Hypothalamus (tissue), 51 donors: ENCODE results near the gene NBEA.

Source experiments
- DNase-seq, 51 donors: peaks; one replicate each; lab custom pipeline; 2025; lab: John Stamatoyannopoulos, UW

NBEA gene

DNA sequence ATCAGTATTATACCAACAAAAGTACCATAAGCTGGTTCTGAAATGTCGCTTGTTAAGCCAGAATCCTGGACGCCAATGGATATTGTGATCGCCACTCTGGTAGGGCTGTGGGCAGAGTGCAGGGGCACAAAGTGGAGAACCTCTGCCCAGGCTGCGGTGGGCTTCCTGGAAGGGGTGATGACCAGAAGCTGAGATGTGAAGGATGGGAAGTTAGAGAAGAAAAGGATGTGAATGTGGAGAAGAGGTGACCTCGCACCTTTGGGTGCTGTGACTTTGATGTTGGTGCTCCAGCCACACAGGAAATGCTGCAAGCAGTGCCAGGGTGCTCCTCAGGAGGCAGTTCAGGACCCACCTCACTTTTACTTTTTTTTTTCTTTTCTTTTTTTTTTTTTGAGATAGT lies 742.4 kb downstream of the NBEA start:
- DNase-seq: no peak

DNA sequence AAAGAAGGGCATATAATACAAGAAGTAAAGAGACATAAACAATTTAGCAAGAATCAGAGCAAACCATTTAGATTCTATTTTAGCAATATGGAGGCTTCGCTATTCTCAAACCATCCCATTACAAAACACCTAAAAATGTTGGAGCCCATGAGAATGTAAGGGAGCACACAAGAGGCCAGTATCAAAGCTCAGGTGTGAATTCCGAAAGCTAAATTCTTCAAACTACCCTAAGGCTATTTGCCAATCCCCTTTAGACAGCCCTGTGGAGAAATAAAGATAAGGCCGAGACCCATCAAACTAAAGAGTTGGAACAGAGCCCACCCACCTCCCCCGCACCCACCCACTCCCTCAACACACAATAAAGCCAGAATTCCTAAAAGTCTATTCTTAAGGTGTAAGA lies 745.3 kb downstream of the NBEA start:
- DNase-seq: no peak

DNA sequence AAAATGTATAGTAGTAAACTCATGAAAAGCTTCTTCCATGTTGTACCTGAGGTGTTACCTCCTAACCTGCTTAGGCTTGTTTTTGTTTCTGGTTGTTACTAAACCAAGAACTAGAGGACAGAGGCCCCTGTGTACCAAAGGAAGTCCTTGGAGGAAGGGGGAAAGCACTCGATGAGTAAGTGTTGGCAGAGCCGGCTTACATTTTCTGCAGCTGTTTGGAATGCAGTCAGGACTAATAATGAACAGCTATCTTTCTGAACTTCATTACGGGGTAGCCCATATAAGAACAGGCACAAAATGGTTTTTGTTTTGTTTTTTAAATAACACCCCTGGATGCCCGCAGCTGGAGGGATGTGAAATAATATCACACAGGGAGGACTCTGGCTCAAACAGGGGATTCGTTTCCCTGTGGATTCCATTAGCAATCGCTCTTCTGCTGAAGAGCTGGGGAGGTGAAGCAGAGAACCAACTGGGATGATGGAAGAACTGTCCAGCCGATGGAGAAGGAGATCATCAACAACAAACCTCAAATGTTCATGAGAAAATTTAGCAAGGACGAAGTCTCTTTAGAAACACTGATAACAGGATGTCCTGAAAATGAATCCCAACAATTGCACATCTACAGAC lies 748.6 kb downstream of the NBEA start:
- DNase-seq: no peak

DNA sequence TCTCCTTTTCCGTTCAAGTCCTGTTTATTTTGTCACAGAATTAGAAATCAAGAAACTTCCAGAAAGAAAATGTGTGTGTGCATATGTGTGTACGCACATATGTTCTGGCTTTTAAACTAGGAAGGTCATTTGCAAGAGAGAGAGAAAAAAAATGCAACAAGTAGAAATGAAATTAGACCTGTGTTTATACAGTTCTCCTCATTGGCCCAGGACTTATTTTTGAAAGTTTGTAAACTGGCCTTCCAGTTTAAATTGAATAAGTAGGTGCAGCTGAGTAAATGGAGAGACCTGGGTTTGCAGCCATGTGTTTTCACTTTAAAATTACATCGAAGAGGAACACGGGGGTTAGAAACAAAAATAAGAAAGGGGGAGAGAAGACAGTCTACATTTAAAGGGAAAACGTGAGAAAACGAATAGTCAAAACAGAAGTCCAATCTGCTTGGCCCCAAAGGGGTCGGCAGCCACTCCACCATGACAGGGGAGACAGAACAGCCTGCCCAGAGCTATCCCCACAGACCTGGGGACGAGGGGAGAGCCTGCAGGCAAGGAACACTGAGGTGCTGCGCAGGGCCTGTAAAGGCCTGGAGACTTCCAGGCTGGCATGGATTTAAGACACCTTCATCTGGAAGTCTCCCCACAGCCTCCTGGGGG lies 751.2 kb downstream of the NBEA start:
- DNase-seq: no peak

DNA sequence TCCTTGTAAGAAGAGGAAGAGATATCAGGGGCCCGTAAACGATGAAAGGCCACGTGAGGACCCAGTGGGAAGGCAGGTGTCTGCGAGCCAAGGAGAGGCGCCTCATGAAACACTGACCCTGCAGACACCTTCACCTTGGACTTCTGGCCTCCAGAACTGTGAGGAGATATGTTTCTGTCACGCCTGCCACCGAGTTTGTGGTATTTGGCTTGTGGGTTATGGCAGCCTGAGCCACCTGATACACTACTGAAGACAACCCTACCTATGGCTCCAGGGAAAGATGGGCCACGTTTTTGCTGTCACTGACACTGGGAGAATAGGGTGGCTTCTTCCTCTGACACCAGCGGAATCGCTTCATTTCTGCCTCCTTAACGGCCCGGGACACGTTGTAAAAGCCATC lies 752.0 kb downstream of the NBEA start:
- no peak for DNase-seq

DNA sequence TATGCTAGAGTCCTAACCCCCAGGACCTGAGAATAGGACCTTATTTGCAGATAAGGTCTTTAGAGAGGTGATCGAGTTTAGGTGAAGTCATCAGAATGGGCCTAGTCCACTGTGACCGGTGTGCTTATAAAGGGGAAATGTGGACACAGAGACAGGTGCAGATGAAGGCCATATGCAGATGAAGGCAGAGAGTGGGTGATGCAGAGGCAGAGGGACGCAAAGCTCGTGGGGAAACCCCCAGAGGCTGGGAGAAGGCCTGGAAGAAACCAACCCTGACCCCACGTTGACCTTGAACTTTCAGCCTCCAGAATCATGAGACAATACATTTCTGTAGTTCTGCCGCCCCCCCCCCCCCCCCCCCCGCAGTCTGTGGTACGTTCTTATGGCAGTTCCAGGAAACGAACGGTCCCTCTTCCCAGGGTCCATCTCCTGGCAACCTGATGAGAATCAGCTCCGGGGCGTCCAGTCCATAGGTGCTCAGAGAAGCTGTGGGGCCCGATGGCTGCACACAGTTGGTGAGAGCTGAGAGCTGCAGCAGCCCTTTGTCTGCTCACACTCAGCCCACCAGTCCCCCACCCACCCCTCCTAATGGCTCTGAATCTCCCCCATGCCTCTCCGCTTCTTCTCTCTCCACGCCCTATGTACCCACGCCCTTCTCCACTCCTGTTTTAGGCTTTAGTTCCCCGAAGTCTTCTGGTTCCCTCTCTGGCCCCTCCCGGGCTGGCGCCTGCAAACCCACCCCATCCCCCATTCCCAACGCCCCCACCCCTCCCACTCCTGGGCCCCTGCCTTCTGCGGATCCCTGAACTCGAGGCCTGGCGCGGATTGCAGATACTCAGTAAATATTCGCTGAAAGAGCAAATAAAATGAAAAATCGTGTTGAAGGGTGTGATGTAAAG lies 752.7 kb downstream of the NBEA start:
- DNase-seq: no peak

DNA sequence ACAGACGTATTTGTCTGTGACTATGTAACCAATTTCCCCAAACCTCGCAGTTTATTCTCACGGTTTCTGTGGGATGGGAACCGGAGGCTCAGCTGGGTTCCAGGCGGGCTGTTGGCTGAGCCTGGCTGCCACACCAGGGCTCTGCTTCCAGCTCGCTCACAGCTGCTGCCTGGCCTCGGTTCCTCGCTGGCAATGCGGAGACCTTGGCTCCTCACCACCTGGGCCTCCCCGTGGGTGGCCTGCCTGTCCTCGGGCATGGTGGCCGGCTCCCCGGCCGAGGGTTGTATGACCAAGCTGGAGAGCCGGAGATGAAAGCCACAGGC lies 753.3 kb downstream of the NBEA start:
- no peak for DNase-seq

DNA sequence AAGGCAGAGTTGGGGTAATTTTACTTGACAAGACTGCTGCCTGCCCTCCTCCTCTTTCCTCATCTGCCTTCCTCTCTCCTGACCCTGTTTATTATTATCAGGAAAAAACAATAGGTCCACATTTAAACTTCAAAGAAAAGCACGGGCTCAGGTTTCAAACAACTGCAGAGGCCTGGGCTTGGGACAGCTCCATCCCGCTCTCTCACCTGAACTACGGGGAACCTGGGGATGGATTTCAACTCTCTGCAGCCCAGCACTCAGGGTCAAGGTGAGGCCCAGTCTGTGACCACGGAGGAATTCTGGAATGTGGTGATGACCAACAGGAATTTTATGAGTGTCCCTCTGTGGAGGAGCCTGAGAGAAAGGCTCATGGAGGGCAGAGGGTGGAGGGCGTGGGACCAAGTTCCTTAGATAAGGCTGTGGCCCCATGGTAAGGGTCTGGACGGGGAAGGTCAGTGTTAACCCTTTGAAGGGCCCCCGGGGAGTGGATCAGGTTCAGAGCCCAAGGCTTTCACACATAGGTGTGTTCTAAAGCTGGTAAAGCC lies 755.2 kb downstream of the NBEA start:
- DNase-seq: no peak

DNA sequence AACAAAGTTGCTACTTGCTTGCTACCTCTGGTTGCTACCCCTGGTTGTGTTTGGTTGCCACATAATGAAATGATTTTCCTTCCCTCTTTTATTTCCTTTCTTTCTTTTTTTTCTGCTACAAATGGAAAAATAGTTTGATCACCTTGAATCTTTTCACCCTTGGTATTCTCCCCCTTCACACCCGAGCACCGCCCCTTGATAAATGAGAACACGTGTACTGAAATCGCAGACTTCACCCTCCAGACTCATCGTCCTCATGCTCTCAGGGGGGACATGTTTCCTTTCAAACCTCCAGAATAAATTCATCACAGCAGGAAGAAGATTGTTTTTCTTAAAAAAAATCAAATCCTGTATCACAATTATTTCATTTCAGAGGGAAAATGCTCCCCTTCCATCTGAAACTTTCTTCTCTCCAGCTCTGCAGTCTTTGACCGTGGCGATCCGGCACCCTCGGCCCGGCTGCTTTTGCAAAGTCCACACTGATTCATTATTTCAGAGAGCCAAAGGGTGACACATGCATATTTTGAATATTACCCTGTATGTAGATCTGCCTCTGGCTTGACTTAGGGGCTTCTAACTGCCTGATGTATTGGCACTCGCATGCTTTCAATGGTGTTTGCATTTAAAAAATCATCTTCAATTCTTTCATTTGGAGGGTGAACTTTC lies 757.0 kb downstream of the NBEA start:
- no peak for DNase-seq

DNA sequence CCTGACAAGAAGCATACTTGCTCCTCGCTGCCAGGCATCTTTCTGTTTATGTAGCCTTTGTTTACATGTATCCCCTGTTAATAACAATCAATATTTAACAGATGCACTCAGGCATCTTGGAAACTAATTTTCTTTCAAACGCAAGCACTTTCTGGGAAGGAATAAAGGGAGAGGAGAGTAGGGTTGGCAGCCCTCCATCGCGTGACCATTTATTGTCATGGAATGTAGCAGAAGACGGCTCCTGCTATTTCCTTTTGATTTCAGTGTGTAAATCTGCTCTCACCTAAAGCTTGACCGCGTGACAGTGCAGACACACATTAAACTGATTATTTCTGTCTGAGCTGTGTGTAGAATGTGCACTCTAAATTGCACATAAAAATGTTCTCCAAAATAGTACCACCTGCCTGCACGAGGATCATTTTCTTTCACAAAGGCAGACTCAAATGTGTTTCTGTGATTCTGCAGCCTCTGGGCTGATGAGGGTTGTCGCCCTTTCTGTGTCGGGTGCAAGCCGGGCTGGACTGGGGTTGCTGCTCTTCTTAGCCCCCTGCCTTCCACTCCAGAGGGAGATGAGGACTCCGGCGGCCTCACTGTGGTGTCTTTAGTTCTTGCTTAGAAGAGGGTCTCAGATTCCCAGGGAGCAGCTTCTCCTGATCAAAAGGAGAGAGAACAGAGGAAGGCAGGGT lies 757.9 kb downstream of the NBEA start:
- DNase-seq: no peak

DNA sequence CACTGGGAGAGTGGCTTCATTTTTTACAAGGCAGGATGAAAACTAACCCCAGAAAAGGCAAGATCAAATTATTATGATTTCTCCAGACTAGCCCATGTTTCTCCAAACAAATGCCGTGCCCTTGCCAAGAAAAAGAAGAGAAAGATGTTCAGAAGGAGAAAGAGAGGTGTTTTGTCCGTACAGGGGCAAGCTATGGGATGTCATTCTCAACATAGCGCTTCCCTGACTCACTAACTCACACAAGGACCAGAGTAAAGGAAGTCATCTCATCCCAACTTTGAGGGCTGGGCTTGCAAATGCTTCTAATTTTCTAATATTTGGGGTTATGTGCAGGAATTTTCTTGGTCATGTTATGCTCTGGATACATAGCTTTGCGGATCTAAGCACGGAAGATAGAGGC lies 758.6 kb downstream of the NBEA start:
- DNase-seq: no peak

DNA sequence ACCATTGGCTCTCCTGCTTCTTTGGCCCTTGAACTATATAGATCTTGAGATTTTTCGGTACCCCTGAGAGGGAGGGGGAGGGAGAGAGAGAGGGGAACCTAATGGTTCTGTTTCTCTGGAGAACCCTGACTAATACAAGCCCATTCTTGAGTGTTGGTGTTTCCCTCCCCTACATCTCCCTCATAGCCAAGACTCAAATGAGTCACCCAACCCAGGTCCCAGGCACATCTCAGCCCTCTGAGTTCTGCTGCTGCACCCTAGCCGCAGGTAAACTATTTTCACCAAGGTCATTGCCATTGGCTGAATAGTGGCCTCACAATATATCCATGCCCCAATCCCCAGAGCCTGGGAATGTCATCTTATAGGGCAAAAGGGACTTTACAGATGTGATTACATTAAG lies 760.2 kb downstream of the NBEA start:
- DNase-seq: no peak

DNA sequence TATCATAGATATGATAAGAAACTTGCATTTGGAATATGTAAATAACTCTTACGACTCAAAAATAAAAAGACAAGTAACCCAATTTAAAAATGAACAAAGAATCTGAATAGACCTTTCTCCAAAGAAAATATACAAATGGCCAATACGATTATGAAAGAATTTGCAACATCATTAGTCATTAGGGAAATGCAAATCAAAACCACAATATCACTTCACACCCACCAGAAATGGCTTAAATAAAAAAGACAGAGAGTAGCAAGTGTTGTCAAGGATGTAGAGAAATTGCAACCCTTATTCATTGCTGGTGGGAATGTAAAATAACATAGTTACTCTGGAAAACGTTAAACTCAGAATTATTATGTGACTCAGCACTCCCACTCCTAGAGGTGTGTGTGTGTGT lies 761.0 kb downstream of the NBEA start:
- no peak for DNase-seq

DNA sequence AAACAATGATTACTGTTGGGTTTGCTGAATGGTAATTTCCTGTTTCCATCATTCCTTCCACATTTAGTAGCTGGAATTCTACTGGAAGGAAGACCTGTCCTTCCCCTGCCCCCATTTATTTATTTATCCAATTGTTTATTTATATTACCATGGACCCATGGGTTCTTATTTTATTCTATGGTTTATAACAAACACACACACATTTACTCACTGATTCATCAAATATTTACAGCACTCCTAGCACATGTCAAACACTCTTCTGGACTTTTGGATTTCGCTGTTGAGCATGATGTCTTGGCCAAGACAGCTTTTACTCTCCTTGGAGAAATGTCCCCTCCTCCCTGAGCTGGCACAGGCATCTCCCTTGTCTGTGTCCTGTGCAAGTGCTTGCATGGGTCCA lies 762.3 kb downstream of the NBEA start:
- DNase-seq: no peak

DNA sequence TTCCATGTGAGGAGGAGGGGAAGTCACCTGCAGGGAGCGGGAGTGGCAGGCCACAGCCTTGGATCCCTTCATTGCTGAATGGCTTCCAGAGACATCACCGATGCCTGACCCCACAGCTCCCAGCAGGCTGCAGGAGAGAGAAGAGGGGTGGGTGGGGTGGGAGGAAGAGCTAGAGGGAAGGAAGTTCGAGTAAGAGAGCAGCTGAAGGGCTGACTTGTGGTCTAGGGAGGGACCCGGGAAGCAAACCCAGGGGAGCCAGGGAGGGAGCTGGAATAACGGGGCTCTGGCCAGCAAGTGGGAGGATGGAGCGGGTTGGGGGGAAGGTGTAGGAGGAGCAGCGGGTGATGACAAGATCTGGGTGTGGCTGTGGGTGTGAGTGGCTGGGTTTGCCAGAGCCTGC lies 764.2 kb downstream of the NBEA start:
- DNase-seq: no peak

DNA sequence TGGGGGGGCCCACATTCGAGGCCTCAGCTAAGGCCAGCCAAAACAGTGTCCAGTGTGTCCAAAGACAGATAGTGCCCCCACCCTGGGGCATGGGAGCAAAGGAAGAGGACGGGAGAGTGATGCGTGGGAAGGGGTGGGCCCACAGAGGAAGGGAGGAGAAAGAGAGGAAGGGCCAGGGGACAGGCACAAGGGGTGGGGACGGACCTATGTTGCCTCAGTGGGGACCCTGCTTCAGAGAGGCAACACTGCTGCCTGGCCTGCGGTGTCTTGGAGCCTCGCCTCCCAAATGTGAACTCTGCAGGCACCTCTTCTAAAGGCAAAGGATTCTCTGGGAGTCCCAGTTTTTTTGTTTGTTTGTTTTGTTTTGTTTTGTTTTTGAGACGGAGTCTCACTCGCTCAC lies 764.7 kb downstream of the NBEA start:
- no peak for DNase-seq

DNA sequence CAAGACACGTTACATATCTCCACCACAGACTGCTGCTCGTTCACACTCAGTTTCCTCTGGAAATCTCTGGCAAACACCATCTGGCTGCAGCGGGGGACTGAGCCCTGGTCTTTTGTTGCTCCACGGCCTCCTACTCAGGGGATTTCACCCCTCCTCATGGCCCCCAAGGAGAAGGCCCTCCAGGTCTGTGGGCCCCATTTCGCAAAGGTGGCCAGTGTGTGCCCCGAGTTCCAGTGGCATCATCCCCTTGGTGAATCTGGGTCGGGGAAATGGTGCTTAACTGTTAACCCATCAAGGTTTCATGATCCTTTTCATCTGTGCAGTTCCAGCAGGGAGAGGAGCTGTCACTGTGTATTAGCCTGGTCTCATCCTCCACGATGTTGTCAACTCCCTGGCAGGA lies 769.8 kb downstream of the NBEA start:
- DNase-seq: no peak

DNA sequence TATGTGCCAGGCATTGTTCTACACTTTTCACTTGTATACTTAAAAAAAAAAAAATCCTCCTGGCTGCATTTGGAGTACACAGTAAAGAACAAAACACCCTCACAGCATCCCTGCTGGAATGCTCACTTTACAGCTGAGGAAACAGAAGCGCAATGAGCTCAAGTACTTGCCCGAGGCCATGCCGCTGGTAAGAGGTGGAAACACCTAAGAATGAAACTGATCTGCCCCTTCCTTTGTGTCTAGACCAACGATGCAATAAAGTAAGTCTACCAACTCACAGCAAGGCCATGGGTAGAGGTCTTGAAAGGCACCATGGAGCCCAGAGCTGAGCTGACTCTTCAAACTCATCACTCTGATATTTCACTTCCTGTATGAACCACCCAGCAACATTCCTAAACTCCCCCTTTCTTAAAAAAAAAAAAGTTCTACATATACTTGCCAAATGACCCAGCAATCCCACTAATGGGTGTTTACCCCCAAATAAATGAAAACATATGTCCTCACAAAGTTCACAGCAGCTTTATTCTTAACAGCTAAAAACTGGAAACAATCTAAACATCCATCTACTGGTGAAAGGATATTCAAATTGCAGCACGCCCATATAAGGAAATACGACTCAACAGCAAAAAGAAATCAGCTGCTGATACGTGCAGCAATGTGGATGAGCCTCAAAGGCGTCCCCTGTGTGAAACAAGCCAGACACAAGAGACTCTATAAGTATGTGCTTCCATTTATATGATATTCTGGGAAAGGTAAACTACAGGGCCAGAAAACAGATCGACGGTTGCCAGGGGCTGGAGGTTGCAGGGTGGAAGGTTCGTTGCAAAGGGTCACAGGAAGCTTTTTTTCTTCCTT lies 771.1 kb downstream of the NBEA start:
- DNase-seq: no peak

DNA sequence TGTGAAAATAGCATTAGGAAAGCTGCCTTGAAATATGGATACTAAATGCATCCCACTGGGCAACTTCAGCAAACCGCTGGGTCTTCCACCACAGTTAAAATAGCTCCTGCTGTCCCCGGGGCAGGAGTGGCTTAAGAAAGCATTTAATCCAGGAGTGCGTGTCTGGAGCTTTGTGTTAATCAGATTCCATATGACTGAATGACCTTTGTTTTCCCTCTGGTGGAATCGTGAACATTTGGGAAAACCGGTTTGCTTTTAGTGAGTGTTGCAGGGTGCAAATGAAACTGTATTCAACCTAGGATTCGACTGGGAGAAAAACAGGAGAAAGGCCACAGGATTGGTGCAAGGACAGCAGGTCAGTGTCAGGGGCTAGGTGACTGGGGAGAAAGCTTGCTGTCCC lies 772.1 kb downstream of the NBEA start:
- no peak for DNase-seq
